Stimulated activated CD4-positive, alpha-beta T cell treated with anti-CD3 and anti-CD28 coated beads, Interleukin-2, amount 100 ng/mL, for 48 hours (primary cell): ENCODE measurements around the gene PPP2R2C.

Source experiments
- DNase-seq, 2 donors: peaks; one replicate each; pipeline ENCODE4 v3.0.0-alpha.2; 2020

The PPP2R2C gene

GRCh38 chr4:6394671-6395081, 77.7 kb downstream of the PPP2R2C start:
- DNase-seq, result no peak

GRCh38 chr4:6393544-6394475, 78.6 kb downstream of the PPP2R2C start:
- no peak for DNase-seq

GRCh38 chr4:6393066-6393465, 79.3 kb downstream of the PPP2R2C start:
- DNase-seq, result no peak

- DNase-seq, result no peak
Observed at GRCh38 chr4:6392407-6392806, 80.0 kb downstream of the PPP2R2C start.

GRCh38 chr4:6391852-6392188, 80.6 kb downstream of the PPP2R2C start:
- DNase-seq, result no peak

GRCh38 chr4:6391186-6391851, 81.1 kb downstream of the PPP2R2C start:
- DNase-seq, result no peak

- DNase-seq, result no peak
Observed at GRCh38 chr4:6390356-6390755, 82.1 kb downstream of the PPP2R2C start.

- no peak for DNase-seq
Observed at GRCh38 chr4:6389142-6389825, 83.1 kb downstream of the PPP2R2C start.

- DNase-seq, result no peak
Observed at GRCh38 chr4:6388713-6389112, 83.7 kb downstream of the PPP2R2C start.

- DNase-seq, result no peak
Observed at GRCh38 chr4:6387946-6388345, 84.5 kb downstream of the PPP2R2C start.

- DNase-seq, result no peak
Observed at GRCh38 chr4:6386091-6386490, 86.3 kb downstream of the PPP2R2C start.

GRCh38 chr4:6385288-6385687, 87.1 kb downstream of the PPP2R2C start:
- DNase-seq, result no peak

GRCh38 chr4:6384541-6384940, 87.9 kb downstream of the PPP2R2C start:
- DNase-seq, result no peak

GRCh38 chr4:6383929-6384328, 88.5 kb downstream of the PPP2R2C start:
- no peak for DNase-seq

- no peak for DNase-seq
Observed at GRCh38 chr4:6383009-6383404, 89.4 kb downstream of the PPP2R2C start.

- no peak for DNase-seq
Observed at GRCh38 chr4:6381571-6382123, 90.8 kb downstream of the PPP2R2C start.

- no peak for DNase-seq
Observed at GRCh38 chr4:6380746-6381410, 91.5 kb downstream of the PPP2R2C start.

GRCh38 chr4:6379767-6380745, 92.4 kb downstream of the PPP2R2C start:
- DNase-seq, result no peak

GRCh38 chr4:6378493-6379445, 93.6 kb downstream of the PPP2R2C start:
- no peak for DNase-seq
